ENCODE results near the gene TMX2. TPM values are rescaled to one million over a fixed set of nuclear protein-coding genes. Genes with fewer than 3 reads are reported as not detected.
"Not testable (repeated sequence)": the region's sequence is repeated elsewhere in the genome, so short reads cannot be mapped to it uniquely, and the experiment has no call there.

TMX2 gene
- total RNA-seq, 2 experiments from 2014 or later: 59.8 to 72.5 TPM

- ATAC-seq (no peak), DNase-seq (no peak)
- ChIA-PET POLR2A (interaction anchor here (0.6 kb wide), 1 partner anchor 27 kb away, joined by 3 read pairs; the partner anchor contains the start of gene SELENOH), CTCF (interaction anchor here (0.8 to 2.1 kb wide), 4 partner anchors 14 to 811 kb away, joined by 3 to 13 read pairs (median 5); no protein-coding TSS in a partner anchor)
- intact Hi-C loops (cut with DNase I, micrococcal nuclease): loop anchor here (2.0 to 5.0 kb wide), 6 partner anchors 79 to 865 kb away; partner anchors contain the start of genes SLC43A3 (in 2 of the 2), UBE2L6 (in 1 of the 2) and ZFP91 (in 1 of the 2)
- Mint-ChIP-seq H3K27me3 (no peaks in the 10 kb centered on the region), H3K9me3 (ENCODE audit: low read depth) (no peaks in the 10 kb centered on the region), H3K27ac (peak overlapping the region; percentile 97), H3K4me3 (peak overlapping the region; percentile 97), H3K36me3 (ENCODE audit: low read depth) (peaks cover 22% of the 10 kb centered on the region), H3K4me1 (peaks cover 45% of the 10 kb centered on the region)
These were observed 1.4 kb downstream of the TMX2 start for GRCh38 chr11:57713835-57714234.

GRCh38 chr11:57716726-57717125, 4.3 kb downstream of the TMX2 start:
- Mint-ChIP-seq H3K36me3 (ENCODE audit: low read depth) (peaks cover 31% of the 10 kb centered on the region), H3K4me1 (peaks cover 21% of the 10 kb centered on the region)
- CTCF ChIA-PET; H3K27ac Mint-ChIP-seq; POLR2A ChIA-PET; H3K9me3 Mint-ChIP-seq (ENCODE audit: low read depth); intact Hi-C loops (cut with DNase I, micrococcal nuclease); H3K27me3 Mint-ChIP-seq; ATAC-seq; H3K4me3 Mint-ChIP-seq; DNase-seq: not testable (repeated sequence)

- intact Hi-C loops (cut with DNase I, micrococcal nuclease): no loop called here
- H3K27ac Mint-ChIP-seq: peak overlapping the region; percentile 9
- CTCF ChIA-PET: interaction anchor here (0.6 to 1.8 kb wide), 3 partner anchors 12 to 57 kb away, joined by 3 to 6 read pairs (median 3); no protein-coding TSS in a partner anchor
- H3K4me3 Mint-ChIP-seq: no peak overlapping the region
- H3K27me3 Mint-ChIP-seq: no peaks in the 10 kb centered on the region
- H3K36me3 Mint-ChIP-seq (ENCODE audit: low read depth): peaks cover 5% of the 10 kb centered on the region
- POLR2A ChIA-PET: no interaction called here
- no peaks in the 10 kb centered on the region for H3K9me3 Mint-ChIP-seq (ENCODE audit: low read depth)
- ATAC-seq (no peak), DNase-seq (no peak)
- peaks cover 6% of the 10 kb centered on the region for H3K4me1 Mint-ChIP-seq
These were observed 14.8 kb downstream of the TMX2 start for GRCh38 chr11:57727185-57727584.

GRCh38 chr11:57728829-57729228, 16.4 kb downstream of the TMX2 start:
- Mint-ChIP-seq H3K9me3 (ENCODE audit: low read depth) (no peaks in the 10 kb centered on the region), H3K4me1 (peaks cover 6% of the 10 kb centered on the region), H3K4me3 (no peak overlapping the region), H3K27me3 (no peaks in the 10 kb centered on the region), H3K36me3 (ENCODE audit: low read depth) (peaks cover 5% of the 10 kb centered on the region), H3K27ac (no peak overlapping the region)
- ChIA-PET CTCF (interaction anchor here (0.6 to 1.8 kb wide), 3 partner anchors 14 to 1809 kb away, joined by 3 to 6 read pairs (median 3); partner anchors contain the start of genes MED19 and TMX2), POLR2A (interaction anchor here (0.6 to 0.8 kb wide), 2 partner anchors 80 to 93 kb away, joined by 3 read pairs; no protein-coding TSS in a partner anchor)
- ATAC-seq: peak; percentile 47
- DNase-seq: no peak
- intact Hi-C loops (cut with DNase I, micrococcal nuclease): no loop called here

- POLR2A ChIA-PET: interaction anchor here (0.6 kb wide), 1 partner anchor 81 kb away, joined by 3 read pairs; no protein-coding TSS in a partner anchor
- intact Hi-C loops (cut with DNase I, micrococcal nuclease): no loop called here
- Mint-ChIP-seq H3K27ac (no peak overlapping the region), H3K9me3 (ENCODE audit: low read depth) (no peaks in the 10 kb centered on the region), H3K4me1 (peaks cover 6% of the 10 kb centered on the region), H3K27me3 (no peaks in the 10 kb centered on the region), H3K36me3 (ENCODE audit: low read depth) (peaks cover 9% of the 10 kb centered on the region), H3K4me3 (no peak overlapping the region)
- DNase-seq (no peak), ATAC-seq (no peak)
- CTCF ChIA-PET: interaction anchor here (0.8 kb wide), 1 partner anchor 72 kb away, joined by 4 read pairs; no protein-coding TSS in a partner anchor
These were observed 17.1 kb downstream of the TMX2 start for GRCh38 chr11:57729479-57729878.

GRCh38 chr11:57732661-57733060, 20.3 kb downstream of the TMX2 start:
- H3K27ac Mint-ChIP-seq: no peak overlapping the region
- DNase-seq (no peak), ATAC-seq (no peak)
- CTCF ChIA-PET: interaction anchor here (0.6 to 2.0 kb wide), 3 partner anchors 17 to 69 kb away, joined by 3 to 6 read pairs (median 4); no protein-coding TSS in a partner anchor
- POLR2A ChIA-PET: interaction anchor here (0.6 kb wide), 1 partner anchor 28 kb away, joined by 3 read pairs; no protein-coding TSS in a partner anchor
- H3K4me3 Mint-ChIP-seq: no peak overlapping the region
- H3K9me3 Mint-ChIP-seq (ENCODE audit: low read depth): no peaks in the 10 kb centered on the region
- H3K4me1 Mint-ChIP-seq: peaks cover 6% of the 10 kb centered on the region
- intact Hi-C loops (cut with DNase I, micrococcal nuclease): no loop called here
- H3K27me3 Mint-ChIP-seq: no peaks in the 10 kb centered on the region
- H3K36me3 Mint-ChIP-seq (ENCODE audit: low read depth): peaks cover 13% of the 10 kb centered on the region

- DNase-seq: no peak
- CTCF ChIA-PET: interaction anchor here (0.6 to 1.0 kb wide), 3 partner anchors 65 to 787 kb away, joined by 3 read pairs; no protein-coding TSS in a partner anchor
- intact Hi-C loops (cut with DNase I, micrococcal nuclease): no loop called here
- POLR2A ChIA-PET: no interaction called here
- ATAC-seq: no peak
- Mint-ChIP-seq H3K27ac (peak overlapping the region; percentile 66), H3K4me1 (peaks cover 3% of the 10 kb centered on the region), H3K36me3 (ENCODE audit: low read depth) (peaks cover 25% of the 10 kb centered on the region), H3K27me3 (no peaks in the 10 kb centered on the region), H3K4me3 (no peak overlapping the region), H3K9me3 (ENCODE audit: low read depth) (no peaks in the 10 kb centered on the region)
These were observed 23.4 kb downstream of the TMX2 start for GRCh38 chr11:57735619-57736298.

GRCh38 chr11:57741132-57742086, 29.0 kb downstream of the TMX2 start, which contains the start of gene SELENOH:
Gene SELENOH (plus strand): TSS chr11:57741491. CDS start chr11:57741596, 105 bp downstream.
- peak; percentile 98 for DNase-seq
- H3K27ac Mint-ChIP-seq: peak within 1 kb of the TSS; percentile 100
- H3K9me3 Mint-ChIP-seq (ENCODE audit: low read depth): no peaks in the 10 kb centered on the region
- H3K4me3 Mint-ChIP-seq: peak within 1 kb of the TSS; percentile 98
- H3K27me3 Mint-ChIP-seq: no peaks in the 10 kb centered on the region
- peaks cover 50% of the 10 kb centered on the region for H3K36me3 Mint-ChIP-seq (ENCODE audit: low read depth)
- intact Hi-C loops (cut with DNase I, micrococcal nuclease): loop anchor here (1.0 to 10.0 kb wide), 18 partner anchors 19 to 1403 kb away; partner anchors contain the start of genes CLP1 (in 2 of the 2), MED19 (in 2 of the 2), SSRP1 (in 2 of the 2) and TMX2 (in 2 of the 2)
- CTCF ChIA-PET: interaction anchor here (0.6 to 6.4 kb wide), 16 partner anchors 11 to 837 kb away, joined by 3 to 45 read pairs (median 4); partner anchors contain the start of genes CLP1 and UBE2L6
- H3K4me1 Mint-ChIP-seq: peaks cover 28% of the 10 kb centered on the region
- POLR2A ChIA-PET: interaction anchor here (1.0 to 2.5 kb wide), 8 partner anchors 13 to 836 kb away, joined by 3 to 16 read pairs (median 4); partner anchors contain the start of genes MED19, TMX2 and UBE2L6
- peak; percentile 94 for ATAC-seq

GRCh38 chr11:57742087-57742452, 29.7 kb downstream of the TMX2 start:
- intact Hi-C loops (cut with DNase I, micrococcal nuclease): loop anchor here in 1 of 2 experiments (5.0 to 10.0 kb wide), 2 partner anchors 405 to 783 kb away; partner anchors contain the start of genes P2RX3 and SSRP1
- peak overlapping the region; percentile 98 for H3K4me3 Mint-ChIP-seq
- DNase-seq: no peak
- H3K36me3 Mint-ChIP-seq (ENCODE audit: low read depth): peaks cover 53% of the 10 kb centered on the region
- no peak for ATAC-seq
- CTCF ChIA-PET: interaction anchor here (0.6 to 6.4 kb wide), 9 partner anchors 10 to 836 kb away, joined by 3 to 45 read pairs (median 4); partner anchors contain the start of gene UBE2L6
- H3K9me3 Mint-ChIP-seq (ENCODE audit: low read depth): no peaks in the 10 kb centered on the region
- peaks cover 34% of the 10 kb centered on the region for H3K4me1 Mint-ChIP-seq
- POLR2A ChIA-PET: interaction anchor here (1.0 to 2.5 kb wide), 4 partner anchors 31 to 317 kb away, joined by 3 to 16 read pairs (median 10); partner anchors contain the start of genes MED19 and TMX2
- peak overlapping the region; percentile 100 for H3K27ac Mint-ChIP-seq
- no peaks in the 10 kb centered on the region for H3K27me3 Mint-ChIP-seq

GRCh38 chr11:57744357-57744756, 32.0 kb downstream of the TMX2 start:
- POLR2A ChIA-PET: interaction anchor here (0.5 to 0.6 kb wide), 2 partner anchors 91 to 108 kb away, joined by 3 to 13 read pairs; no protein-coding TSS in a partner anchor
- Mint-ChIP-seq H3K27me3 (no peaks in the 10 kb centered on the region), H3K36me3 (ENCODE audit: low read depth) (peaks cover 46% of the 10 kb centered on the region), H3K27ac (peak overlapping the region; percentile 67), H3K9me3 (ENCODE audit: low read depth) (no peaks in the 10 kb centered on the region), H3K4me1 (peaks cover 37% of the 10 kb centered on the region), H3K4me3 (no peak overlapping the region)
- DNase-seq (no peak), ATAC-seq (no peak)
- CTCF ChIA-PET: interaction anchor here (0.6 to 6.4 kb wide), 4 partner anchors 33 to 917 kb away, joined by 3 to 45 read pairs (median 4); partner anchors contain the start of gene UBE2L6
- intact Hi-C loops (cut with DNase I, micrococcal nuclease): loop anchor here in 1 of 2 experiments (5.0 to 10.0 kb wide), 2 partner anchors 407 to 780 kb away; partner anchors contain the start of genes P2RX3 and SSRP1
